Cortex of kidney (tissue), 1 donor: ENCODE measurements around the gene OR4E2.
"Not testable (repeated sequence)": the region's sequence is repeated elsewhere in the genome, so short reads cannot be mapped to it uniquely, and the experiment has no call there.

Source experiments
- DNase-seq: peaks from one replicate; lab custom pipeline; 2025; lab: John Stamatoyannopoulos, UW

OR4E2 gene

DNA sequence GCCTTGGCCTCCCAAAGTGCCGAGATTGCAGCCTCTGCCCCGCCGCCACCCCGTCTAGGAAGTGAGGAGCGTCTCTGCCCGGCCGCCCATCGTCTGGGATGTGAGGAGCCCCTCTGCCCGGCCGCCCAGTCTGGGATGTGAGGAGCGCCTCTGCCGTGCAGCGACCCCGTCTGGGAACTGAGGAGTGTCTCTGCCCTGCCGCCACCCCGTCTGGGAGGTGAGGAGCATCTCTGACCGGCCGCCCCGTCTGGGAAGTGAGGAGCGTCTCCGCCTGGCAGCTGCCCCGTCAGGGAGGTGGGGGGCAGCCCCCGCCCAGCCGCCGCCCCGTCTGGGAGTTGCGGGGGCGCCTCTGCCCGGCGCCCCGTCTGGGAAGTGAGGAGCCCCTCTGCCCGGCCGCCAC, 44.0 kb downstream of the OR4E2 start:
- not testable (repeated sequence) for DNase-seq

DNA sequence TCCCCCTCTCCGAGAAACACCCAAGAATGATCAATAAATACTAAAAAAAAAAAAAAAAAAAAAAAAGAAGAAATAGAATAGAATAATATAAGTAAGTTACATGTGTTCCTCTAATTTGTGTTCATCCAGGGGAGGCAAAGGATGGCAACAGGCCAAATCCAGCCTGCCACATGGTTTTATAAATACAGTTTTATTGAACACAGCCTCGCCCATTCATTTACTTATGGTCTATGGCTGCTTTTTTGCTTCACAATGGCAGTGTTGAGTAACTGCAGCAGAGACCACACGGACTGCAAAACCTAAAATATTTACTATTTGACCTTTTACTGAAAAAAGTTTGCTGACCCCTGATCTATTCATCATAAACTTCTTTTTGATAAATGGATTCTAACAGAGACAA, 44.9 kb downstream of the OR4E2 start:
- DNase-seq, result not testable (repeated sequence)

DNA sequence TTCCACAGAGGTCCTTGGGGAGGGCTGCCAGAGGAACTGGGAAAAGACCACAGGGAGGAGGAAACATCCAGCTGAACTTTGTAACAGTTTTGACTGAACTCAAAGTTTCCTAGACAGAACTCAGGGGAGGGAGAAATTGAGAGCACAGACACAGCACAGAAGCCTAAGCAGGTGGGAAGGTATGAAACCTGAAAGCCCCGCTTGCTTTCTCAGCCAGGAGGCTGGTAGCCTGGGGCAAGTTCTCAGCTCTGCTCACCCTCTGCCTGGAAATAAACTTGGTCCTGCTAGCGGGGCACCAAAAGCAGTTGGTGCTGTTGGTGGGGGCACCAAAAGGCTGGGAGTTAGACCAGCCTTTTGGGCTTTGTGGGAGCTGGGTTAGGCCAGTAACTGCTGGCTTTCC, 45.9 kb downstream of the OR4E2 start:
- no peak for DNase-seq

DNA sequence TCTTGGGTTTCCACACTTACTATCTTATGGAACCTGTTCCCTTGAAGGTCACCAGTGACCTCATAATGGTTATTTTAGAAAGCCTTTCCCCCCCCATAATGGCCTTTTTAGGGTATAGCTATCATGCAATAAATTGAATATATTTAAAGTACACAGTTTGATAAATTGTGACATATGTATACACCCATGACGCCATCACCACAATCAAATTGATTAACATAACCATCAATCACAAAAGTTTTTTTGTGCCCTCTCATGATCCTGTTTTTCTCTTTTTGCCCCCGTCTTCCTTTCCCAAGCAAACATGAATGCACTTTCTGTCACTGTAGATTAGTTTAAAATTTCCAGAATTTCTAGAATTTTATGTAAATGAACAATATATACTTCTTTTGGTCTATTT, 48.7 kb downstream of the OR4E2 start:
- no peak for DNase-seq

DNA sequence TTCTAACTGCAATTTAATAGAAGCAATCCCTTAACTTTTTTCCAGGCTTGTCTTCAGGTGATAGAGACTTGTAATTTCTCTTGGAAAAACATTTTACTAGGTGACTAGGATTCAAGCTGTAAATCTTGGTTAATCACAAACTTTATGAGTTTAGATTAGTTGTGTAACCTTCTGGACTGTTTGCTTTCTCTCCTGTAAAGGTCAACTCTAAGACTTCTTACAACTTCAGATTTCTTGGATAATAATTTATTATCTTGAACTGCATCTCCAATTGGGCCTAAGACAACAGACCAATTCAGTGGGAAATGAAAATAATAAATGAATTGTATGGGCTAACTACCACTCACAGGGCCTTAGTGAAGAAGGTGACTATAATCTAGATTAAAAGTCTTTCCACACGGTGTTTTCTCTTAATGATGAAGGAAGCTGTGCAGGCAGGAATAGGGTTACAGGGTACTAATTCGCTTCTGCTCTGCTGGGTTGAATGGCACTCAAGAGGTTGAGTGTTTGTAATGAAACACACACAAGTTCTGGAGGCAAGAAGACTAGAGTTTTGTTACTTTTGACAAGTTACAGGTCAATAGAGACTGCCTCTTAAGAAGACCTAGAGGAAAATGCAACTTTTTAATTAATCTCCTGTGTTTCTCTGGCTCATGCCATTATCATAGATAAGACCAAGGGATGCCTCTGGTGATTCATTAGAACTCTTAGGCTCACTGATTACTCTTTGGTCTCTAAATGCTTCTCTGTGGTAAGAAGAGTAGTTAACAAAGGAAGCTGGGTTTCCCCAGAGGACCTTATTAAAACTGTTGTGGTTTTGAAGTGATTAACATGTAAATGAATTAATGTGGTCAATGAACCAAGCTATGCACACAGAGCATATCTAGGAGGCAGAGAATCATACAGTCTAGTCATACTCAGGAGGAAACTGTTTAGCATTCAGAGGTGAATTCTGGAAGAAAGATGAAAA, 50.0 kb downstream of the OR4E2 start:
- DNase-seq, result no peak

DNA sequence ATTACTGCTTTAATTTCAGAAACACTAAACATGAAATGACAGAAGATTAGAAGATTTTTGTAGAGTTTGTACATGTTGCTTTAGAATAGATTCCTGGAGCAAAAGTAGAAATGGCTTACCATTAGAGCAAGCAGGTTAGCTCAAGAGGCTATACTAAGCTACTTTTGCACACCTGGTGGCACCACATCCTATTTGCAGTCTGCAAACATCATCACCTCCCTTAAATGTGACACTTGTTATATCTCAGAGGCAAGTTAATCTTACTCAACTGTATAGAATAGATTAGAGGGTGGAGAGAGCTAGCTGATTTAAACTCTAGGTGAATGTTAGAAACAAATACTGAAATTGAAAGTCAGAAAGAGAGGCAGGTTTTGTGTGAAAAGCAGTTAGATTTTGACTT, 50.7 kb downstream of the OR4E2 start:
- no peak for DNase-seq

DNA sequence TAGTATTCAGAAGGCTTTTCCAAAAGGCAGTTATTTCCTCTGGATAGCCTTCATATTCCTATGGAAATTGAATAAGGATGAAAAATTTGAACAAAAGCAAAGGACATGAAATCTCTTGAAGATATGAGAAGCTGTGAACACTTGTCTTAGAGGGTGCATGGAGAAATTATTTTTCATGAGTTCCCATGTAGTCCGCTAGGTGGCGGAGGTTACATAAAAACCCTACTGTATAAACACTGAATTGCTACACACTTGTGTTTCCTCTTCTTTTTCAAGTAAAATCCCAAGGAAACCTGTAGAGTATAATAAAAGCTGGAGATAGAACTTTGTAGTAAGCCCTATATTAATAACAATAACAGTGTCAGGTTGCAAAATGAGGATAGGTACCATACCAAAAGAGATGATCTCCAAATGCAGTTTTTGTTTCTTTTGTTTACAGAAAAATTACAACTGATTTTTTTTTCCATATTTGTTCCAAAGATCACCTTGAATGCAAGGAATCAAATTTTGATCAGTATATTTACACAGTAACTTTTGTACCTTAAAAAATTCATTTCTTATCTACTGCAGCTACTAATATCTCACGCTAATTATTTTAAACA, 57.8 kb downstream of the OR4E2 start:
- no peak for DNase-seq

DNA sequence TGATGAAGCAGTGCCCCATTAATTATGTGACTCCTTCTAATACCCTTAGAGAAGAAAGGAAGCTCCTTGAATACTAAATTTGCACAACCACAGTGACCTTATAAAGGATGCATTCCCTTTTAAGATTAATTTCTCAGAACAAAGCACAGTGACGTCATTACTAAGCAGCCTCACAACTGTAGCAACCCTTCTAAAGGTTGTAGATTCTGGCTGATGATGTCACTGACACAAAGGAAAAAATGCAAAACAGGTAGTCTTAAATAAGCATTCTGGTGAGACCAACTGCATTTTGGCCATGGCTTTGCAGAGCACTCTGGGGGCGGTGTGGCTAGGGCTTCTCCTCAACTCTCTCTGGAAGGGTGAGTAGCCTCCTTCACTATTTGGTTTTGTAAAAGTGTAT, 58.4 kb downstream of the OR4E2 start:
- no peak for DNase-seq

DNA sequence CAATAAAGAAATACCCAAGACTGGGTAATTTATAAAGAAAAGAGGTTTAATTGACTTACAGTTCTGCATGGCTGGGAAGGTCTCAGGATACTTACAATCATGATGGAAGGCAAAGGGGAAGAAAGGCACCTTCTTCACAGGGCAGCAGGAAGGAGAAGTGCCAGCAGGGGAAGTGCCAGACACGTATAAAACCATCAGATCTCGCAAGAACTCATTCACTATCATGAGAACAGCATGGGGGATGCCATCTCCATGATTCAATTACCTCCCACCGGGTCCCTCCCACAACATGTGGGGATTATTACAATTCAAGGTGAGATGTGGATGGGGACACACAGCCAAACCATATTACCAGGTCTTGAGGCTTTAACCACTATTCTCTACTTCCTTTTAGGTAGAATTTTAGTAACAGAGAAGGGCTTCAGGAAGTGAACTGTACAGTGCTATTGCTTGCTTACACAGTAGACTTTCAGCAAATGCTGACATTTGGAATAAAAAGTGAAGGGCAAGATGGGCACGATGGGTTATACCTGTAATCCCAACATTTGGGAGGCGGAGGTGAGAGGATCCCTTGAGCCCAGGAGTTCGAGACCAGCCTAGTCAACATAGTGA, 60.8 kb downstream of the OR4E2 start:
- no peak for DNase-seq
